GM18951 (cell line): Measurements from ENCODE around the gene TBCA.
"Not testable (repeated sequence)": the region's sequence is repeated elsewhere in the genome, so short reads cannot be mapped to it uniquely, and the experiment has no call there.

Experiments used
- POLR2A ChIP-seq: IDR thresholded peaks from 4 replicates; pipeline ENCODE4 v1.6.1; 2011; ENCODE audit warnings: mild to moderate bottlenecking; ENCODE audit not compliant: insufficient read length, insufficient read depth; ENCODE audit errors: extremely low read depth
- in situ Hi-C: fragments of 300-500 bp; cut with MboI; formaldehyde crosslinking; loops from one replicate; pipeline ENCODE4 v1.12.0; 2022; ENCODE audit warnings: low sequenced_read_pairs, mixed read lengths, inconsistent platforms; ENCODE audit not compliant: unreplicated experiment

Gene TBCA

GRCh38 chr5:77758141-77758938 is 17.8 kb downstream of the TBCA start:
- no peak for TF ChIP-seq POLR2A
- in situ Hi-C loops: no loop called here

GRCh38 chr5:77751328-77752023 is 24.7 kb downstream of the TBCA start:
- in situ Hi-C loops: no loop called here
- TF ChIP-seq POLR2A: no peak

GRCh38 chr5:77750928-77751327 is 25.2 kb downstream of the TBCA start:
- in situ Hi-C loops: not testable (repeated sequence)

GRCh38 chr5:77748160-77748559 is 28.0 kb downstream of the TBCA start:
- in situ Hi-C loops: no loop called here
- no peak for TF ChIP-seq POLR2A

GRCh38 chr5:77744116-77744515 is 32.0 kb downstream of the TBCA start:
- in situ Hi-C loops: no loop called here

GRCh38 chr5:77743181-77743580 is 33.0 kb downstream of the TBCA start:
- in situ Hi-C loops: no loop called here
- TF ChIP-seq POLR2A: no peak

More at GRCh38 chr5:77744116-77744515, 32.0 kb downstream of the TBCA start:
- no peak for TF ChIP-seq POLR2A

GRCh38 chr5:77741608-77742007 is 34.5 kb downstream of the TBCA start:
- no peak for TF ChIP-seq POLR2A
- in situ Hi-C loops: no loop called here

GRCh38 chr5:77734885-77735284 is 41.3 kb downstream of the TBCA start:
- in situ Hi-C loops: no loop called here
- no peak for TF ChIP-seq POLR2A

- TF ChIP-seq POLR2A: no peak
- in situ Hi-C loops: no loop called here
These were observed 43.0 kb downstream of the TBCA start for GRCh38 chr5:77733130-77733529.

- in situ Hi-C loops: no loop called here
- no peak for TF ChIP-seq POLR2A
These were observed 48.9 kb downstream of the TBCA start for GRCh38 chr5:77727190-77727589.

GRCh38 chr5:77725616-77726015 is 50.5 kb downstream of the TBCA start:
- in situ Hi-C loops: no loop called here
- TF ChIP-seq POLR2A: no peak

- in situ Hi-C loops: no loop called here
- TF ChIP-seq POLR2A: no peak
These were observed 51.2 kb downstream of the TBCA start for GRCh38 chr5:77724934-77725333.

GRCh38 chr5:77719666-77720363 is 56.3 kb downstream of the TBCA start:
- no peak for TF ChIP-seq POLR2A

More at GRCh38 chr5:77719666-77720363, 56.3 kb downstream of the TBCA start:
- in situ Hi-C loops: no loop called here
